ENCODE results near the gene DOK6.

GRCh38 chr18:69558052-69558451 lies 157.4 kb downstream of the DOK6 start:
- TF ChIP-seq POLR2AphosphoS5 (IDR thresholded peaks at IDR 0.05) (no peak), POLR2A (IDR thresholded peaks at IDR 0.05) (no peak), CTCF (IDR thresholded peaks at IDR 0.05 in 8 of 11, conservative IDR thresholded peaks at IDR 0.05 in 3 of 11) (no peak)

All from spleen (tissue), 7 donors.